ENCODE data around the gene EMC9.
A peak's percentile ranks its signal among the peaks of the same experiment; 100 is the strongest.

Gene EMC9

GRCh38 chr14:24149302-24149969 is 8.0 kb upstream of the EMC9 start:
- TF ChIP-seq CTCF (IDR thresholded peaks at IDR 0.05; ENCODE audit: control insufficient read depth, extremely low read depth, insufficient read depth), result no peak
- no peak for DNase-seq (ENCODE audit: low read depth)

DNA sequence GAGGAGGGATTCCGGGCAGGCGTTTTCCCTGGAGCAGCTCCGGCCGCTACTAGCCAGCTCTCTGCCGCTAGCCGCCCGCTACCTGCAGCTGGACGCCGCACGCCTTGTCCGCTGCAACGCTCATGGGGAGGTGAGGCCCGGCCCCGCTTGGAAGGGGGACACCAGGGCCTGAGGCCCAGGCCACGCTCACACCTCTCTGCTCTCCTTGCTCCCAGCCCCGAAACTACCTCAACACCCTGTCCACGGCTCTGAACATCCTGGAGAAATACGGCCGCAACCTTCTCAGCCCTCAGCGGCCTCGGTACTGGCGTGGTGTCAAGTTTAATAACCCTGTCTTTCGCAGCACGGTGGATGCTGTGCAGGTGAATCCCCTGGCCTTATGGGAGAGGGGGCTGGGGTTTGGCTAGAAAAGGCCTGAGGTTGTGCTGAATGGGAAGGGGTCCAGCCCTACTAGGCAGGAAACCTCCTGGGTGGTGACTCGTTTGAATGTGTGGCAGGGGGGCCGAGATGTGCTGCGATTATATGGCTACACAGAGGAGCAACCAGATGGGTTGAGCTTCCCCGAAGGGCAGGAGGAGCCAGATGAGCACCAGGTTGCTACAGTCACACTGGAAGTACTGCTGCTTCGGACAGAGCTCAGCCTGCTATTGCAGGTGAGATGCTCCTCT is 6.5 kb upstream of the EMC9 start:
- no peak for TF ChIP-seq CTCF (IDR thresholded peaks at IDR 0.05; ENCODE audit: control insufficient read depth, extremely low read depth, insufficient read depth)
- DNase-seq (ENCODE audit: low read depth), result no peak
- peak overlapping the region; percentile 98 for H3K4me3 ChIP-seq (ENCODE audit: low read depth, low read length)

More at GRCh38 chr14:24149302-24149969, 8.0 kb upstream of the EMC9 start:
- no peak overlapping the region for H3K4me3 ChIP-seq (ENCODE audit: low read depth, low read length)

DNA sequence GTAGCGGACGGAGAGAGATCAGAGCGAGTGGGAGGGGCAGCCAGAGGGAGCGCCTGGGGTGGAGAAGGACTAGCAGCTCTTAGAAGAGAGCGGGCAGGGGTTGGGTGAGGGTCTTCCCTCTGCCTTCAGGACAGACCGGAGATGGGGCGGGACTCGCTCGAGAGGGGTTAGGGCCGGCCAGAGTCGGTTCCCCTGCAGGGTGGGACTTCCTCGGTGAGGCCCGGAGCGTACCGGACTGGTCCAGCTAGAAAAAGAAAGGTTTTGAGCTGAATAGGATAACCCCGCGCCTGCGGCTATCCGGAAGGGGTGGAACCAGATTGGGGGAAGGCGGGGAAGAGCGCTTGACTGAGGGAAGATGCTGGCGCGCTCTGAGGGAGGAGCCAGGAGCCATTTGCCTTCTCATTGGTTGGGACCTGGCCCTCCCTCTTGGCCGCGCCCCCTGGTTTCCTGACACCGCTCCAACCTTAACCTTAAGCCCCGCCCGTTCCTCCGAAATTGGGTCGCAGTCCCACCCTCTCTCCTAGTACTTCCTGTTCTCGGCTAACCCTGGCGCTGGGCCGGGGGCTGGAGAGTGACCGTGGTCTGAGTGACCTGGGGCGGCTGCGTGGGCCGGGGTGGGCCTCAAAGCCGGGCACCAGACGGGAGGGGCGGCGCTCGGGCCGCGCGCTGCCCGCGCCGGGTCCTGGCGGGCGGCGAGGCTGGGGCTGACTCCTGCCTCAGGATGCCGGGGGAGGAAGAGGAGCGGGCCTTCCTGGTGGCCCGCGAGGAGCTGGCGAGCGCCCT is 5.8 kb upstream of the EMC9 start, which contains the start of gene RNF31:
Gene RNF31 (plus strand): TSS at position 521 of the 783 bp plus-strand sequence. CDS start 201 bp downstream, at position 722.
- TF ChIP-seq CTCF (IDR thresholded peaks at IDR 0.05; ENCODE audit: control insufficient read depth, extremely low read depth, insufficient read depth), result no peak
- DNase-seq (ENCODE audit: low read depth), result peak; percentile 97
- peak within 1 kb of the TSS; percentile 98 for H3K4me3 ChIP-seq (ENCODE audit: low read depth, low read length)

DNA sequence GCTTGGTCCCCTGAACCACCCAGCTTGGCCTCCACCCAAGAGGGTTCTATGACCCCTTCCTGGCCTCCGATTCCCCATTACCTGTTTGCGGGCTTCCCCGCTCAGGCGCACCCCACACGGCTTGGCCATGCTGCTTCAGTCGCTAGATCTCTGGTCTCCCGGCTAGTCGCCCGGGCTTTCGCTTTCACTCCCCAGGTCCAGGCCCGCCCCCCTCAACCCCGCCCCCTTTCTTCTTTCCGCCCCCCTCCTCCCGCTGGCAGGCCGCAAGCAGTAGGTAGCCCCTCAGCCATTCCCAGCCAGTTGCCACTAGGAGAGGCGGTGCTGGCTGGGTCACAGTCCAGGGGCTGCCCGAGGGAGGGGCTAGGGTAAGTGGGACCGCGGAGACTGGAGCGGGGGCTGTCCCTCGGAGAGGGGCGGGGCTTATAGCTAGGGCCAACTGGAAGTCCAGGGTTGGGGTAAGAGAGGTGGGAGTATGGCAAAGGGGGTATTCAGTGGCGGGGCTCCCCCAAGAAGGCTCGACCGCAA is 5.1 kb upstream of the EMC9 start, which contains the start of gene PSME2:
Gene PSME2 (minus strand): TSS at position 158 of the 525 bp plus-strand sequence. CDS start 29 bp downstream, at position 129.
- DNase-seq (ENCODE audit: low read depth), result peak; percentile 88
- peak within 1 kb of the TSS; percentile 98 for H3K4me3 ChIP-seq (ENCODE audit: low read depth, low read length)
- TF ChIP-seq CTCF (IDR thresholded peaks at IDR 0.05; ENCODE audit: control insufficient read depth, extremely low read depth, insufficient read depth), result no peak

DNA sequence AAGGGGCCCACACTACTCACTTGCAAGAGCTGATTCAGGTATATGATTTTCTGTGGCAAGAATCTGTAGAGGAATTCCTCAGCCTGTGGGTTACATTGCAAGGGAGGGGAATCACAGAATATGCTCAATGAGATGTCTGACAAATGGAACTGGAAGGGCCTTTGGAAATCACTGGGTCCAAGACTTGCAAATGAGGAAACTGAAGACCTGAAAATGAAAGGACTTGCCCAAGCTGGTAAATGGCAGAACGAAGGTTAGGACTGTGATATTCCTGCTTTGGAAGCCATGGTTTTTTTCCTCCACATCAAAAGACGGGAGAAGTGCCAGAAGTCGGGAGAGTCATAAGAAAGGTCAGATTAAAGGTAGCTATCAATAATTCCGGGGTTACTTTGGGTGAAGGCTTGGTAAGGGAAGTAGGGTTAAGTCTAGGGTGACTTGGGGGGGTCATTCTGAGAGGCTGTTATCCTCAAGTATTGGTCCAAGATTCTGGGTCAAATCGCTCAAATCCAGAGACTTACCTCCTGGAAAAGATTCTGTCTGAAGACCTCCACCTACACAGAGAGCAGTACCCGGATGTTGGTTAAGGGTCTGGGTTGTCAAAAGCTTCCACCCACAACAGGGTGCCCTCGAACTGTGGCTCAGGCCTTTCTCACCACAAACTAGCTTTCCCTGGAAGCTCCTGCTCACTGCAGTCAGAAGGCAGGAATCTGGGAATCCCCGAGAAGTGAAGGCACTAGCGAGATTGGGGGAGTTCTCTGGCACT is 4.5 kb upstream of the EMC9 start:
- TF ChIP-seq CTCF (IDR thresholded peaks at IDR 0.05; ENCODE audit: control insufficient read depth, extremely low read depth, insufficient read depth), result no peak
- DNase-seq (ENCODE audit: low read depth), result no peak
- peak overlapping the region; percentile 98 for H3K4me3 ChIP-seq (ENCODE audit: low read depth, low read length)

- DNase-seq (ENCODE audit: low read depth), result no peak
- TF ChIP-seq CTCF (IDR thresholded peaks at IDR 0.05; ENCODE audit: control insufficient read depth, extremely low read depth, insufficient read depth), result no peak
- H3K4me3 ChIP-seq (ENCODE audit: low read depth, low read length), result peak overlapping the region; percentile 98
Observed at GRCh38 chr14:24145219-24145618, 3.8 kb upstream of the EMC9 start.

Data from LNCaP clone FGC (cell line).